CD4-positive, alpha-beta T cell treated with Interleukin-15 for 1 hour (primary cell): Measurements from ENCODE around the gene DGKB.

ENCODE experiments used
- DNase-seq: peaks from one replicate; pipeline ENCODE4 v3.0.0-alpha.2; 2020

Gene DGKB

DNA sequence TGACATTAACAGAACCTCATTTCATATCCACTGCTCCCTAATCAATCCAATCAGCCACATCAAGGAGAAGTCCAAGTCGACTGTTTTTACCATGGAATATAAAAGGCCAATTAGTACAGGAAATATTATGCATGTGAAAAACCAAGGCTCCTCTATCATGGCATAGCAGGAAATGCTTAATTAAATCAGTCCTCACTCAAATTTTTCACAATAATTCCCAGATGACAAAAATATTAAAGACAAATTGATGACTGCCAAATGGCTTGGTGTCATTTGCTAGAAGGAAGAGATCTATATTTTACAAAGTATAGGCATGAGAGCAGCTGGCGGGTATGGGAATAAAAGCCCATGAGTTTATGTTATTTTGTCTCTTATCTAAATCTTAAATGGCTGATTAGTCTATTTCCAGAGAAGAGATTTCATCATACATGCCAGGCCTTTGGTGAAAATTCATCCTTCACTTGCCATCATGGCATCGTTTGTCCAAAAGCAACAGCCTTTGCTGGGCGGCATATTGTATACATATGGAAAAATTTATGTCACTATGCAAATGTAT lies 219.6 kb downstream of the DGKB start:
- DNase-seq: no peak

DNA sequence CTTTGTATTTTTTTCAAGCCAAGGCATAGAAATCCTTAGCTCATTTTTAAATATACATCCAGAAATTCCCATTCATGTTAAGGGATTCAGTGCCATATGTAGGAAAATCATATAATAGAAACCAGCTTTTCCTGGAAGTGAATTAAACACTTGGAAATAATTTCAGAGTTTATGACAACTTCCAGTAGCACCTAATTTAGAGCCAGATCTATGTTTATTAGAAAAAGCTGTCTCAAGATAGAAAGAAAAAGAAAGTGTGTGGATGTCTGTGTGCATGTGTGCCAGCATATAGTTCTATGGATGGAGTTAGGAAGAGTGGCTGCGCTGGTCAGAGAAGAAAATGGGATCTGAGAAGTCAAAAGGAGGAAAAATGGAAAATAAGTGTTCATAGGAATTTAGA lies 225.7 kb downstream of the DGKB start:
- no peak for DNase-seq

DNA sequence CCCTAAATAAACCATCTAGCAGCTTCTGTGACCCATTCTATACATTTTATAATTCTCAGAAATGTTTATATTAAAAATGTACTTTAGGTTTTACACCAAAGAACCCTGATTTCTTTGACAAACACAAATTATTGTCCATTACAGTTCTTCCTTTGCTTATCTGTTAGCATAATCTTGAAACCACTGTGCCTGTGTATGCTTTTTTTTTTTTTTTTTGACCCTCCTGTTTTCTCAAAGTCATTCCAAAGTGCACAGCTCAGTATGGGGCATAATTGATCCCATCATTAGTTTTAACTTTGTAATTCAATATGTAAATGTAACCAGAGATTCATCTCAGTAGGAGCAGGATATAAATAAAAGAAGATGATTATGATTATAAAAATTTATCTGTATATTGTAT lies 229.3 kb downstream of the DGKB start:
- no peak for DNase-seq

DNA sequence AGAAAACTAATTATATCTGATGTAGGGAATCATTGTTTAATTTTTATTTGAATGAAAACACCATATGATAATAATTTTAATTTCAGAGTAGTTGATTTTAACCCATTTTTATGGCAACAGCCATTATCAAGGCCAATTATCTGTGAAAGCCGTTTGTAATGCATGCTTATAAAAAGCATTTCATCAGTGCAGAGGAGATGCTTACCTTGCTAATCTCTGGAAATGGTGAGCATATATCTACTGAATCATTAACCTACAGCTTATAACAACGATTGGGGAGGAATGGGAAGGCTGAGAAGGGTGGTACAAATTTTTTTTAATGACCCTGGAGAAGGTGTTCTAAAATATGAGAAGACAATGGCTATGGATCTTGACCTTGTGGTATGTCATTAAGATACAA lies 235.6 kb downstream of the DGKB start:
- DNase-seq: no peak

DNA sequence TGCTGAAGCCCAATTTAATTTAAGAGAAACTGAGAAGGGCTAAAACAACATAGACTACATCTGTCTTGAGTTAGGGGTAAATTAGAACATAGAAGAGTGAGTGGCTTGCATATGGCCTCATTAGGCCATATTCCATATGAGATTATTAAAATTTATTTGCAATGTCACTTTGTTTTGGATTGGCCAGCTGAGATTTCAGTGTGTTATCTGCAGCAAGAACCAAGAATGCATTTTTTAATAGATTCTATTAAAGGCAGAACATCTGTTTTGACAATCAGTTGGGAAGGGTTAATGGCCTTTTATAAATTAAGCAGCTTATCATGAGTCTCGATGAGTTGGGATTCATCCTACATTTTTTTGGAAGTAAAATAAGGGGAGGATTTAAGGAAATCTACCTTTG lies 236.2 kb downstream of the DGKB start:
- no peak for DNase-seq

DNA sequence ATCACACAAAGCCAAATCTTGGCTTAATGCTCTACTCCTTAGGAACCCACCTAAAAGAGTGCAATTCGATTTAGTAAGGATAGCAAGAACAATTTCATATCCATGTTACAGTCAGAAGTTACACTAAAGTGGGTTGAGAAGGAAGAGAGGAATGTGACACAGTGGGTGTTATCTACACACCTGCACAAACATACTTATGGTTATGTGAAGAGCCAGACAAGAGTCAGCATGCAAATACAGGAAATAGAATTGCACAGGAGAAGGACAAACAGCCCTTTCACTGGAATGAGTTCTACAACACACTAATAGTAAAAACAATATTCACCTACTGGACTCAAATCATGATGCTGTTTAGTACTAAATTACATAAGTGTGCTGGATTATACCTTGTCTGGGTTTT lies 262.8 kb downstream of the DGKB start:
- no peak for DNase-seq

DNA sequence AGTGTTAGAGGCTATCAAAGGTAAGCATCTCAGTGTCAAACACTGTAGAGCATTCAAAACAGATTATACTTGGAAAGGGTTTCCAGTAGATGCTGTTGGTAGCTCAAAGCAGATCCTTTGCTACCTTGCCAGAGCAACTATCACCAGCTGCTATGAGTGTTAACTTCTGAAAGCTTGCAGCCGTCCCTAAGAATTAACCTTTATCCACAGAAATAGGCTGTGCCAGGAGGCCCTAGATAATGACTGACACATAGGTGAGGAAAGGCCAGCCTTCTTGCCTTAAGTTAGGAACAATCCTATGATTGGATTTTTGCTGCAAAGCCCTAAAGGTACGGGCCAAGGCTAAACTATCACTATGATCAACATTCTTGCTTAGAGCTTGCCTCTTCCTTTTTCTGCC lies 263.2 kb downstream of the DGKB start:
- no peak for DNase-seq

DNA sequence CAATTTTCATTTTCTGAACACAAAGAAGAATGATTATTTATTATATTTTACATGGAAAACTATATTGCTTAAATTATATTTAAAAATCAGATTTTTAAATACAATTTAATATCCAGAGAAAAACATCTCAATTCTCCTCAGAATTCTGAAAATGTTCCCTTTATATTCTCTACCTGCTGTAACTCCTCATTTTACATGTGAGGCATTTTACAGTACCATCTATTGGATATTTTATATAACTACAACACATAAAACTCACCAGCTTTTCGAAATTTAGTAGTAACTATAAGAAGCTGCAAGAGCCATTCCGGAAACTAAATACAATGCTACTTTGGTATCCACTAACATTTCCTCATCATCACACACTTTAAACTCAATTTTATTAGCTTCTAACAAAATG lies 264.6 kb downstream of the DGKB start:
- no peak for DNase-seq

DNA sequence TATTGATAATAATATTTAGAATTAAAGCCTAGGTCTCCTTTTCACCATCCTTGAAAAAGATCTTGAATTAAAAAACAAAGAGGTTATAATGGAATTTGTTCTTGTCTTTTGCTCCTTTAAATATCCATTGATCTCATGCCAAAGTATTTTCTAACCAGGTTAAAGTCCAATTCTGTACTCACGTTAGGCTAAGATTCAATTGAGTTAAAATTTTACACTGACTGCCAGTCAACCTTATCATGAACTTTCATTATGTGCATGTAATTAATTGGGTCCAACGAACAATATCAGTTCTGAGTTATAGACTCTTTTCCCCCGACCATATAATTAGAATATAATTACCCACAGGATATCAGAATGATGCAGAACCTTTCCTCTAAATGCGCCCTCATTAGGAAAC lies 266.6 kb downstream of the DGKB start:
- no peak for DNase-seq

DNA sequence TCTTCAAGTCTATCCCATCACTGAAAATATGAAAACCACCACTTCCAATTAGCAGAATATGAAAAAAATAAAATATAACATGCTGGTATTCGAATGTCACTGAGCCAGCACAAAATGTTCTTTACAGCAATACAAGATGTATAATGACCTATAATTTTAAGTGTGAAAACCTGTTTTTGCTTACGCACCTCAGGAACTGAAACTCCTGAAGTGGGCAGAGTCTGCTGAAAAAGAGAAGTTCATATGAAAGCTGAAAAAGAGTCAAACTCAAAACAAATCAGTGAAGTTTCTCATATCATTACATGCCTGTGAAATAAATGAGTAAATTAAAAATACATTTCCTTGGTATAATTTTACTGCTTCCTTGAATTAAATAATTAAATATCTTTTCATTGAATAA lies 272.5 kb downstream of the DGKB start:
- DNase-seq: no peak

DNA sequence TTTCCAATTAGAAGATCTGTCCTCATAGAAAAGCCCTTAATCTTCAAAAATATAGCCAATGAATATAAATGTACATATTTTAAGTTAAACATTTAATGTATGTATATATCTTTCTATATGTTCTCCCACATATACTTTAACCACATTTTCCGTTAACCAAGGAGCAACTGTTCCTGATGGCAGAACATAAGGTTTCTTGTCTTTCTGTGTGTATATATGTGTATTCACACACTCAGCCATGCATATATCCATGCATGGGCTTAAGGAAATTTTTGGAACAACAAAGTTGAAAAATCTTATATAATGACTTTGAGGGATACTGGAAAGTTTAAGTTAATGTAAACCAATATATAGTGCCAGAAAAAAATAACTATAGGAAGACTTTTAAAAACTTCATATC lies 274.0 kb downstream of the DGKB start:
- DNase-seq: no peak

DNA sequence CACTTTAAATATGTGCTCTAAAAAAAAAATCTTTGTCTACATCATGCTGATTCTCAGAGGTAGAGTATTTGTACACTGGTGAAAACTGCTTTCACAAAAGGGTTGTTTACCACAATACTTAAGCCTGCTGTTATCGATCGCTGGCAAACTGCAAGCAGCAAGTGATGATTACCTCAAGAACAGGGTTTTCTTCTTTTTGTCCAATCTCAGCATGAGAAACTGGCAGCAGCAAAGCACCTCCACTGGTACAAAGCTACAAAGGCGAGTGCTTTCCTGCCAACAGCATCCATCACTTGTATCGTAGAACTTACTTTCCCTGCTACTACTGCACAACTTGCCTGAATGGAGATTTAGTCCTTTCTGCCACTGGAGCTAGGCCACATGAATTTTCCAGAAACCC lies 276.5 kb downstream of the DGKB start:
- DNase-seq: no peak

DNA sequence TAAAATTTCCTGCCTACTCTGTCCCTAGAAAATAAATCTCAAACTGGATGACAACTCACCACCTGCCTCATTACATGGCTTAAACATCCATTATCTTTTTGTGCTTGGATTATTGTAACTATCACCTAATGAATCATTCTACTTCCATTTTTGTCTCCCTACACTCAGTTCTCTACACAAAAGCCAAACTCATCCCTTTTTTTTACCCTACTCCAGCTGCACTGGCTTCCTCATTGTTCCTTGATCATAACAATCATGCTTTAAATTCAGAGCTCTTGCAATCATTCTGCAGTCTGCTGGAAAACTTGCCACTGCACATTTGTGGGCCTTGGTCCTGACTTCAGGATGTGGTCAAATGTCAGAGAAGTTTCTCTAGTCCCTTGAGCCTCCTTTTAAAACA lies 280.0 kb downstream of the DGKB start:
- DNase-seq: no peak

DNA sequence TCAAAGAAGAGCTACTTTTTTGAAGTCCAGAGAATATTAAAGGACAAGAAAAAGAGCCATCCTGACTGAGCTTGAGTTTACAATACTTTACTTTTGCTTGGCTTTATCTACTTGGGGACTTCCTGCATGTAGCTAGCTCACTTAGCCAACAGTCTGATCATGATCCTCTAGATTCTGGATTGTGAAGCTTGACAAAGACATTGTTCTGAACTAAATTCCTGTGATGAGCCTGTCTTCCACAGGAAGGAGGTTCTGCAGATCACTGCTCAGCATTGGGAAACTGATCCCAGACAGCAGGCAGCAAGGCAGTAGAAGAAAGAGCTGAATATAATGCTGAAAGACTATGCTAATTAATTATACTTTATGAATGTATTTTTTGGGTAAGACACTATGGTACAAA lies 296.4 kb downstream of the DGKB start:
- no peak for DNase-seq

DNA sequence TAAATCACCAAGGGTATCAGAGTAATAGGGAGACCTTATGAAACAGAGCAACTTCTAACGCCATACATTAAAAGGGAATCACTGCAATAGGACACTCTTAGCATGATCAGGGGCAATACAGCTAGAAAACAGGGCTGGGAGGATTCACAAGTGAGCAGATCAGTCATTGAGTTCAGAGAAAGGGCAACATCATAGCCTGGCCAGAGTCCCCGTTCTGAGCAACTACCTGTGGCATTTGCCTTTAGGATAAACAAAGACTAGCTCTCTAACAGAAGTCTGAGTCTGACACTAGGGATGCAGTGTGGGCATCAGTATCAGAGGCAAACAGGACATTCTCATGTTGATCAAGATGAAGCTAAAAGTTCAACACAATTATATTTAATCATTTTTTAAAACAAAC lies 297.9 kb downstream of the DGKB start:
- DNase-seq: no peak

DNA sequence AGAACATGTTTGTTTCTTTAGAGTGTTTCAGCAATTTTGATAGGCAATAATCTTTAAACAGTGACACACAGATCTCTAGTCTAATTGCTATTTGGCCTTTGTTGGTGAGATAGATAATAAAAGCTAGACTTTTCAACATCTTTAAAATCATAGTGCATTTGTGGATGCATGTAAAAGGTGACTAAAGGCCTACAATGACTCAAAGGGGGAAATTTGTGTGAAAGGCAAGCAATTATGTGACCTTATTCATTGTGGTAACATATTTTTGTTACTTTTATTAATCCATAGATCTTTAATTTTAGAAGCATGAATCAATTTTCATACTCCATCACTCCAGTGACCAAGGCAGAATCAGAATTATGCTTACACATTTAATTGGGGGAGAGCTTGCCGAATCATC lies 299.7 kb downstream of the DGKB start:
- DNase-seq: no peak

DNA sequence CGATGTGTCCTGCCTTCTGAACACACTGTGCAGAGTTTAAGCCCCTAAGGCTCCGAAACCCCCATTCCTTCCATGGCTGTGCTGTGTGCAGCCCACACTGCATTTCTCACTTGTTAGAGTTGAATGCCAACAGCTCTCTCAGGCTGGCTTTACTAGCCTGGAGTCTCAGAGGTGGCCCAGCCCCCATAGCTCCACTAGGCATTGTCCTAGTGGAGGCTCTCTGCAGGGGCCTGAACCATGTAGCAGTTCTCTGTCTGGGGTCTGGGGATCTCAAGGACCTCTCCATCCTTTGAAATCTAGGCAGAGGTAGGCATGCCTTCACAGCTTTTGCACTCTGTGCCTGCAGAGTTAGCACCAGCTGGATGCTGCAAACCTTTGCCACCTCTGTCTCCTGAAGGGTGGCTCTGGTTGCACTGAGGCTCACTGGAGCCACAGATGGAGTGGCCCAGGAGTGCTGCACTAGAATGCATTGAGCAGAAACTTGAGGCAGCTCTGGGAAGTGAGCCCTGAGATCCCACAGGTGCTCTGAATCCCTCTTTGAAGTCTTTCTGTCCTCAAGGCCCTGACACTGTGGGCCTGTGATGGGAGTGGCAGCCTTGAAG lies 301.7 kb downstream of the DGKB start:
- no peak for DNase-seq

DNA sequence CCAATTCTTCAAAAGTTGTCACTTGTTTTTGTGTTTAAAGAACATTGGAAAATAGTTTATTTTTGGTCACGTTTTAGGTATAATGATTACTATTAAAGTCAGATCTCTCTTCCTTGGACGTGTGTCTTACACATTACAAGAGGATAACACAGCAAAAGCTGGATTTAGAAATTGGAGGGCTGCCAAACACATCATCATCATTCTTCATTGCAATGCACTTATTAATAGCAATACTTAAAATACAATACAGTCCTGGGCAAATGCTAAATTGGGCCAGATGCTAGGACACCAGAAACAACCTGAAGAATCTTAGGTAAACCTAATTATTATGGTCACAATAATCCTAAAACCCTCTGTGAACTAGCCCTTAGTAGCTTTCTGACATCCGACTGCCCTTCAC lies 303.6 kb downstream of the DGKB start:
- no peak for DNase-seq

DNA sequence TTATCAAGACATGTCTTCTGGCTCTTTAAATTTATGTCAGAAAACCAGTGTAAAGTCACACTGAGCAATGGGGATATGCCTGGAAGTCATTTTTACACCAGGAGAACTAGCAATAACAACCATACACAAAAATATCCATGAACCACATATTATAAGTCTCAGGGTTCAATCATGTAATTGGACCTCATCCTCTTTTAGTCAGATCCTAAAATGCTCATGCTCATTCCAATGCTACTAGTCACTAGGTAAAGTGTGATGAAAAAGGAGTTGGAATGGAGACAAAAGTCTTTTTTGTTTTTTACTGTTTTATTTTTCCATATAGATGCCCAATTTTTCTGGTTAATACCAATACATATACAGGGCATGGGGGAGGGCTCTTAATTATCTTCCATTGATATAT lies 306.1 kb downstream of the DGKB start:
- DNase-seq: no peak

DNA sequence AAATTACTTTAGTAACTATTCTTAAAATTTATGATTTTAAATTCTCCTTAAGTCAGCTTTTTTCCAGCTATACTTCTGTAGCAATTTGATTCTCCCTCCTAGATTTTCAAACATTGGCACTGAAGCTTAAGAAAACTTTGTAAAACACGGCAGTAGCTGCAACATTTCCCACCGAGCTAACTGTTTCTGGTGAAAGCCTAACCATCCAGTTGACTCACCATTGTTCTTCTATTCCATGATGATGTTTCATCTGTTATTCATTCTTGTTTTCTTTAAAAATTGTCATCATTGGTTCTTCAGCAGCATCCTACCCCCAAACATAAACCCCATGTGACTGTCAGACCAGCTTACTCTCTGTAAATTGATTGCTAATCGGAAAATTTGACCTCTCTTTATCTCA lies 312.3 kb downstream of the DGKB start:
- DNase-seq: no peak

DNA sequence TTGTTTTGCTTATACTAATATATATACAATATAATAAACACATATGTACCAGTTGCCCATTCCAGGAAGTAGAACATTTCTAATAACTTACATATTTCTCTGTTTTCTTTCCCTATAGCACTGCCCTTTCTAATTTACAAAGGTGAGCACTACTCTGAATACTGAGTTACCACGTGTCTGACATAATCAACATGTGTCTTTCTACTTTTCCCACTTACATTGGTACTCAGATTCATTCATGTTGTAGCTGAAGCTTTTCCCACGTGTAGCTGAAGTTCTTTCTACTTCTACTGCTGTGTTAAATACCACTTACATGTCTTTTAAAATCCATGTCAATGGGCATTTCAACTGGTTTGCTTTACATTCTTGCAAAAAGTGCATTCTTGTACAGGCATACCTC lies 317.3 kb downstream of the DGKB start:
- no peak for DNase-seq

DNA sequence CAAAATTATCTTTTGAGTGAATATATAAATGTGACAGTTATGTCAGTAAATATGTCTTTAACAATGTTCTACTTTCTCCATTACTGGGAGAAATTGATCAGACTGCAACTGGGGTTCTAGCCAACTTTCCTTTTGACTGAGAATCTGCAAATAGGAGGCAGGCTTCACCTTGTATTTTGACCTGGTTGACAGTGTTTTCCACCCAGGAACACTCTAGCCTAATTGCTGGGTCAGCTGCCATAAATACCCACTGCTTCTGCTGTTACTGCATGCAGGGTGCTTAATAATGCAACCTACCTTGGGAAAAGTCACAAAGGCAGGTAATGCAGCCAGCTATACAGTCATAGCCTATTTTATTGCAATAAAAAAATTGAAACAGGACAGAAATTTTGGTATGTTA lies 319.0 kb downstream of the DGKB start:
- DNase-seq: no peak

DNA sequence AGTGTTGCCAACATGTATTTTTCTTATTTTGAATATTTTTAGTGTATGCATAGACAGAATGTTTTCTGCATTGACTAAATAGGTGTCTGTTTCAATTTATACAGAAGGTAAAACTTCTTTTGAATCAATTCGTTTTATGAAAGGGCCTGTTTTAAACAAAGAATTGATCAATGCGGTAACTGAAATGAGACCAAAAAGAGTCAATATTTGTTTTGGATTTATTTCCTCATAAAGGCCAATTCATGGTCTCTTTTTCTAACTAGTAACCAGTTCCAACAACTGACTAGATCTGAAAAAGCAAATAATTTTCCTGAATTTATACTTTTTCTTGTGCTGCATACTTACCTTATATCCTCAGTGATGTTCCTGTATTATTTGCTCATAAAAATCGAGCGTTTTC lies 320.5 kb downstream of the DGKB start:
- DNase-seq: no peak

DNA sequence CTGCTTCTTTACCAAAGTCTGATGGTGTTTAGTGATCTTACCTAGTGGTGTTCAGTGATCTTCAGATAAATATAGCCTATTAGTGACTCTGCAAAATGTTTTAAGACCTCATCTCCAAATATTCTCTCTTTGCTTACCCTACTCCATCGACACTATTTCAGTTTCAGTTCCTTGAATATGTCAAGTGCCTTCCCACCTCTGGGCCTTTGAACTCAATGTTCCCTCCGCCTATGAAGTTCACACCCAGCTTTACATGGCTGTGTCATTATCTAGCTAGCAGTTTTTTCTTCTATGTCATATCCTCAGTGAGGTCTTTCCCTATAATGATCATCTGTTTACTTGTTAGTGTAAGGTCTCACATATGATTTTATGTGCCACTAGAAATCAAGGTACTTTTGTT lies 322.6 kb downstream of the DGKB start:
- DNase-seq: no peak

DNA sequence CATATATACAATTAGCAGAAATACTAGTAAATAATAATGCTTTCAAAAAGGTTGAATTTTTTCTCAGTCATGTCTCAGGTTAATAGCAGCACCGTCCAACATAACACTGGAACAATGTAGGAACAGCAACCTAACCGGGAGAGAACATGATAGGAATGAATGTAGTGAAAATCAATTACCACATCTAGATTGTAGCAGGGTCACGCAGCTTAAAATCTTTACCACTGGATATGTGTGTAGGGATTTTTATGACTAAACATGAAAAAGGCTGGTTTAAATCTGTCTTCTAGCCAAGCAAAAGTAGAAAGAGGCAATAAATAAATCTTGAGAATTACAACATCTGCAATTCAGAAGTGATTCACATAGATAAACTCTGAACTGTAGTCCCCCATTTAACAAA lies 326.0 kb downstream of the DGKB start:
- DNase-seq: no peak
